ENCODE measurements around the gene ABITRAM. TPM values are rescaled to one million over a fixed set of nuclear protein-coding genes. Genes with fewer than 3 reads are reported as not detected.
"Not testable (repeated sequence)": the region's sequence is repeated elsewhere in the genome, so short reads cannot be mapped to it uniquely, and the experiment has no call there.

Gene ABITRAM, protein sequence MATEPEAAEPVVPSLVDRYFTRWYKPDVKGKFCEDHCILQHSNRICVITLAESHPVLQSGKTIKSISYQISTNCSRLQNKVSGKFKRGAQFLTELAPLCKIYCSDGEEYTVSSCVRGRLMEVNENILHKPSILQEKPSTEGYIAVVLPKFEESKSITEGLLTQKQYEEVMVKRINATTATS
- 19.4 and 21.7 TPM in 2 replicates for total RNA-seq (ENCODE audit: low replicate concordance)
- long read RNA-seq, transcript FAM206A-201 (6 exons, 2,134 nt), result major isoform, 19 of 27 reads
- long read RNA-seq, partial matches to known transcripts, result 0 of 27 reads
- long read RNA-seq, other reads (novel, unspliced or antisense), result 7 of 27 reads

DNA sequence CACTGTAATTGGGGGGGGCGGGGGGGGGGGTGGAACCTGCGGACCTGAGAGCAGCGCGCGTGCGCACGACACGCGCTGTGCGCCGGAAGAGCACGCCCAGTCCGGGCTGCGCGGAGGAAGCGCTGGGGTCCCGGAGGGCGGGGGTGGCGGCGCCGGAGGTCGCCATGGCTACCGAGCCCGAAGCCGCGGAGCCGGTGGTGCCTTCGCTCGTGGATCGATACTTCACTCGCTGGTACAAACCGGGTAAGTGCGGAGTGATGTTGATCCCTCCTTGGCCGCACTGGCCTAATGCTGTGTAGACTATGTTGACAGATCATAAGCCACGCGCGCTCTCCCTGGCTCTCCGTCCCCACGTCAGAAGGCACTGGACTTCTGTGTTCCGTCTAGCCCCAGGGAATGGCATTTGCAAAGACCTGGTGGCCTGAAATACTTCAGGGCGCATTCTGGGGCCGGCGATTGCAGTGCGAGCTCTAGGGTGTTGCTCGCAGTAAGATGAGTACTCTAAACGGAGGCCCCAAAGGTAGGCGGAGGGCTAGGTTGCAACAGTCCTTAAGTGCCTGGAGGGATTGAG lies at the start of gene ABITRAM:
Gene ABITRAM, plus strand, starts transcription at position 78 of the 571 bp plus-strand sequence. Its CDS starts 87 bp downstream, at position 165.
- H3K27me3 Mint-ChIP-seq, result no peaks in the 10 kb centered on the region
- DNase-seq (ENCODE audit: extremely low spot score, unreplicated experiment), result peak; percentile 86
- H3K4me3 Mint-ChIP-seq, result peak within 1 kb of the TSS; percentile 100
- peak within 1 kb of the TSS; percentile 95 for H3K27ac Mint-ChIP-seq
- peaks cover 24% of the 10 kb centered on the region for H3K4me1 Mint-ChIP-seq (ENCODE audit: unreplicated experiment)
- TF ChIP-seq, protein P1, sequence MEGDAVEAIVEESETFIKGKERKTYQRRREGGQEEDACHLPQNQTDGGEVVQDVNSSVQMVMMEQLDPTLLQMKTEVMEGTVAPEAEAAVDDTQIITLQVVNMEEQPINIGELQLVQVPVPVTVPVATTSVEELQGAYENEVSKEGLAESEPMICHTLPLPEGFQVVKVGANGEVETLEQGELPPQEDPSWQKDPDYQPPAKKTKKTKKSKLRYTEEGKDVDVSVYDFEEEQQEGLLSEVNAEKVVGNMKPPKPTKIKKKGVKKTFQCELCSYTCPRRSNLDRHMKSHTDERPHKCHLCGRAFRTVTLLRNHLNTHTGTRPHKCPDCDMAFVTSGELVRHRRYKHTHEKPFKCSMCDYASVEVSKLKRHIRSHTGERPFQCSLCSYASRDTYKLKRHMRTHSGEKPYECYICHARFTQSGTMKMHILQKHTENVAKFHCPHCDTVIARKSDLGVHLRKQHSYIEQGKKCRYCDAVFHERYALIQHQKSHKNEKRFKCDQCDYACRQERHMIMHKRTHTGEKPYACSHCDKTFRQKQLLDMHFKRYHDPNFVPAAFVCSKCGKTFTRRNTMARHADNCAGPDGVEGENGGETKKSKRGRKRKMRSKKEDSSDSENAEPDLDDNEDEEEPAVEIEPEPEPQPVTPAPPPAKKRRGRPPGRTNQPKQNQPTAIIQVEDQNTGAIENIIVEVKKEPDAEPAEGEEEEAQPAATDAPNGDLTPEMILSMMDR (conservative IDR thresholded peaks at IDR 0.05), result no peak
- H3K9me3 Mint-ChIP-seq, result no peaks in the 10 kb centered on the region
- H3K36me3 Mint-ChIP-seq, result peaks cover 13% of the 10 kb centered on the region

DNA sequence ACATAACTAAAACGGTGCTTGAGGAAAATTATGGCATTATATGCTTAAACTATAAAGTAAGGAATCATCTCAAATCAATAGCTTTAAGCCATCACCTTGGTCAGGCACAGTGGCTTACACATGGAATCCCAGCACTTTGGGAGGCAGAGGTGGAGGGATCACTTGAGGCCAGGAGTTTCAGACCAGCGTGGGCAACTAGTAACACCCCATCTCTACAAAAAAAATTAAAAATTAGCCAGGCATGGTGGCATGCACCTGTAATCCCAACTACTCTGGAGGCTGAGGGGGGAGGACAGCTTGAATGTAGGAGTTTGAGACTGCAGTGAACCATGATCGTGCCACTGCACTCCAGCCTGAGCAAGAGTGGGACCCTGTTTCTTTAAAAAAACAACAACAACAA lies 49.5 kb upstream of the ABITRAM start:
- peaks cover 9% of the 10 kb centered on the region for H3K4me1 Mint-ChIP-seq (ENCODE audit: unreplicated experiment)
- no peak overlapping the region for H3K4me3 Mint-ChIP-seq
- no peaks in the 10 kb centered on the region for H3K9me3 Mint-ChIP-seq
- peaks cover 47% of the 10 kb centered on the region for H3K36me3 Mint-ChIP-seq
- H3K27ac Mint-ChIP-seq, result no peak overlapping the region
- TF ChIP-seq, protein P1 (conservative IDR thresholded peaks at IDR 0.05), result no peak
- H3K27me3 Mint-ChIP-seq, result no peaks in the 10 kb centered on the region
- no peak for DNase-seq (ENCODE audit: extremely low spot score, unreplicated experiment)

DNA sequence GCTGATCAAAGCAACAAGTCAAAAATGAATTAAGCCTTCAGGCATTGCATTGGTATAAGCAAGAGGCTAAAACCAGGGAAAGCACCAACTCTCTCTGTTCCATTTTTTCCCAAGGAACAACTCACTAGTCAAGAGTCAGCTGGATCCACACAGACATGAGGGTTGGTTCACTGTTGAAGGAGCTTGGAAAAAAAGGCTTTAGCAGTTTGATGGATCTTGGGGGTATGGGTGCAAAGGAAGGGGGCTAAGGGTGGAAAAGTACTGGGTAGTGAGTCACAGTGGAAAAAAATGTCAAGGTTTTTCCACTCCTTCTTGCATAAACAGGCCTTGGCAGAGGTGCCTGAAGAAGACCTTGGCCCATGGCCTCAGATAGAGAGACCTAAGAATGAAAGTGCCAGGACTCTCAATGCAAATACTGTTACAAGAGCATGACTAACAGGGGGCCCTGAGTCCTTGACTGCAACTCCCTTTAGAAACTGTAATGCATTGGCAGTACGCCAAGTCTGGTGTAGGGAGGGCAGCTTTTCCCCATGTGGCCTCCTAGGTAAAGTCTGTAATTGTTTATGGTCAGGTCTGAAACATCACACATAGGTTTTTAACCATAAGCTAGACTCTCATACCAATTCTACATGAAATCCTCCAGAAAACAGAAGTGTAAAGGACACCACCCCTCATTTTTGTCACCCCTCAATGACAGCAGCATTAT lies 48.4 kb upstream of the ABITRAM start:
- no peaks in the 10 kb centered on the region for H3K27me3 Mint-ChIP-seq
- peaks cover 9% of the 10 kb centered on the region for H3K4me1 Mint-ChIP-seq (ENCODE audit: unreplicated experiment)
- H3K9me3 Mint-ChIP-seq, result no peaks in the 10 kb centered on the region
- peaks cover 48% of the 10 kb centered on the region for H3K36me3 Mint-ChIP-seq
- TF ChIP-seq, protein P1 (conservative IDR thresholded peaks at IDR 0.05), result no peak
- no peak overlapping the region for H3K4me3 Mint-ChIP-seq
- H3K27ac Mint-ChIP-seq, result no peak overlapping the region
- no peak for DNase-seq (ENCODE audit: extremely low spot score, unreplicated experiment)

GRCh38 chr9:108886594-108887271 lies 47.5 kb upstream of the ABITRAM start:
- peaks cover 50% of the 10 kb centered on the region for H3K36me3 Mint-ChIP-seq
- H3K4me1 Mint-ChIP-seq (ENCODE audit: unreplicated experiment); H3K27me3 Mint-ChIP-seq; H3K27ac Mint-ChIP-seq; H3K9me3 Mint-ChIP-seq; H3K4me3 Mint-ChIP-seq; DNase-seq (ENCODE audit: extremely low spot score, unreplicated experiment): not testable (repeated sequence)

- Mint-ChIP-seq H3K27me3 (no peaks in the 10 kb centered on the region), H3K9me3 (no peaks in the 10 kb centered on the region), H3K27ac (no peak overlapping the region), H3K36me3 (peaks cover 47% of the 10 kb centered on the region), H3K4me1 (ENCODE audit: unreplicated experiment) (peaks cover 9% of the 10 kb centered on the region), H3K4me3 (no peak overlapping the region)
- TF ChIP-seq, protein P1 (conservative IDR thresholded peaks at IDR 0.05), result no peak
- DNase-seq (ENCODE audit: extremely low spot score, unreplicated experiment), result no peak
Measured at GRCh38 chr9:108889649-108890067, 44.5 kb upstream of the ABITRAM start.
